ENCODE measurements around the gene ADGRL3.

The ADGRL3 gene

DNA sequence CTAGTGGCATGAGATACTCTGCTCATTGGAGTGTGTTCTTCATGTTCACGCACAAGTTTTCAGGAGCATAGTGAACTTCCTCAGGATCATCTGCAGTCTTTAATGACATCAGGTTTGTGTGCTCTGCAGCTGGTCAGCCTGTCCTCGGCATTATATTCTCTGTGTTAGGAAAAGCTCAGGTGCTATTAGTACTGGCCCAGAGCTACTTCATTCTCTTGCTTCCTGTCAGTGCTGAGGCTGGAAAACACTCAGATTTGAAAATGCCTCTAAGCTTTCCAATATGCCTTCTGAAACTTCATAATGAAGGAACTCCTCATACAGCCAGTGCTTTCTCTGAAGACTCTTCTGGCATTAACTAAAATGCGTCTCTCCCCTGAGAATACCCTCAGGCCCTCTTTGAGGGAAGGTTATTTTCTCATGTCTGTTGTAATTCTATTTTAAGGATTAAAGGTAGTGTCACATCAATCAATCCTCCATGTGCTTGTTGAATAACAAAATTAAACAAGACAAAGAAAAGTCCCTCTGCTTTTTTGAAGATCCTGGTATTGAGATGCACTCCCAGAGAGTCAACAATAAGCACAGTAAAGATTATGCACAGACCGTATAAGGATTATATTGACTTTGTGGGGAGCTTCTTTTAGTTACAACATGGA, 666.4 kb downstream of the ADGRL3 start:
- no peak for DNase-seq (ENCODE audit: low read depth in 2 of 2, low spot score in 1 of 2)

DNA sequence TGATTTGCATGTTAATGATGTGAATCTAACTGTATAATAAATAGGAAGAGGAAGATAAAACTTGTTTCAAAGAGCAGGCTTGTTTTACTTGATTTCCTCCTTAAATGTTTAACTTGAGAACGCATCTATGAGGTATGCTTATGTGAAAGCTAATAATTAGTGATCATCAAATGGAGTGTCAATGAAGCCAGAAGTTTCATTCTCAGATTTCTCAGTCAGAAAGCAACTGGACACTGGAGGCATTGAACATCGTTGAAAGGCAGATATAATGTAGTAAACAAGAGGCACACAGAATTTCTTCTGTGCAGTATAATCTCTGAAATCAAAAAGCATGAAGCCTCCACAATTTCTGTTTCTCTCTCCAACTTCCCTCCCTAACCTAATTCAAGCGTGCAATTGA, 672.9 kb downstream of the ADGRL3 start:
- no peak for DNase-seq (ENCODE audit: low read depth in 2 of 2, low spot score in 1 of 2)

DNA sequence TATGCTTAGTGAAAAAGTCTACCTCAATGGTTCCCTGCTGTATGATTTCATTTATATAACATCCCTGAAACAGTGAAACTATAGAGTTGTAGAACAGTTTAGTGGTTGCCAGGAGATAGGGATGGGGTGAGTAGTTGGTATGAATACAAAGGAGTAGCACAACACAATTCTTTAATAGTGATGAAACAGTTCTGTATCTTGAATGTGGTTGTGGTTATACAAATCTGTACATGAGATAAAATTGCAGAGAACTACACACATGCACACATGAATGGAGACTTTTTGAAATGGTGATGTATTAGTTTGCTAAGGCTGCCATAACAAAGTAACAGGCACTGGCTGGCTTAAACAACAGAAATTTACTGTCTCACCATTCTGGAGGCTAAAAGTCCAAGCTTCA, 677.1 kb downstream of the ADGRL3 start:
- DNase-seq (ENCODE audit: low read depth in 2 of 2, low spot score in 1 of 2): no peak

DNA sequence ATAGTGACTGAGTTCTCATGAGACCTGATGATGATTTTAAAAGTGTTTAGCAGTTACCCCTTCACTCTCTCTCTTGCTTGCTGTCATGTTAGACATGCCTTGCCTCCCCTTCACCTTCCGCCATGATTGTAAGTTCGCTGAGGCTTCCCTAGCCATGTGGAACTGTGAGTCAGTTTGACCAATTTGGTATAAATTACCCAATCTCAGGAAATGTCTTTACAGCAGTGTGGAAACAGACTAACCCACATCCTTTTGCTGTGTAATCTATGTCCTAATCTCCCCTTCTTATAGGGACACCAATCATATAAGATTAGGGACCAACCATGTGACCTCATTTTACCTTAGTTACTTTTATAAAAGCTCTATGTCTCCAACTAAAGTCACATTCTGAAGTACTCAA, 677.8 kb downstream of the ADGRL3 start:
- DNase-seq (ENCODE audit: low read depth in 2 of 2, low spot score in 1 of 2): no peak

DNA sequence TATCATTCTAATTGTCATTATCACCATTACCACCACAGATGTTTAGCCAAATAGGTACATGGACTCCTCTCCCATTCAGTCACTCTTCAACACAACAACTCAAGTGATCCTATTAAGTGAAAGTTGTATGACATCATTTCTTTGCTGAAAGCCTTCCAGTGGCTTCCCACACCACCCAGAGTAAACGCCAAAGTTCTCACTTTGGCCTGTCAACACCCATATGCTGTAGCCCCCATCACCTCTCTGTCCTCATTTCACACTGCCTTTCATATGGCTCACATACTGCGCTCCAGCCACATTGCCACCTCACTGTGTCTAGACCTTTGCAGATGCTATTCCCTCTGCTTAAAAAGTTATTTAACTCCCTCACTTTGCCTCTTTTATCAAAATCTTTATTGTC, 682.3 kb downstream of the ADGRL3 start:
- DNase-seq (ENCODE audit: low read depth in 2 of 2, low spot score in 1 of 2): no peak

DNA sequence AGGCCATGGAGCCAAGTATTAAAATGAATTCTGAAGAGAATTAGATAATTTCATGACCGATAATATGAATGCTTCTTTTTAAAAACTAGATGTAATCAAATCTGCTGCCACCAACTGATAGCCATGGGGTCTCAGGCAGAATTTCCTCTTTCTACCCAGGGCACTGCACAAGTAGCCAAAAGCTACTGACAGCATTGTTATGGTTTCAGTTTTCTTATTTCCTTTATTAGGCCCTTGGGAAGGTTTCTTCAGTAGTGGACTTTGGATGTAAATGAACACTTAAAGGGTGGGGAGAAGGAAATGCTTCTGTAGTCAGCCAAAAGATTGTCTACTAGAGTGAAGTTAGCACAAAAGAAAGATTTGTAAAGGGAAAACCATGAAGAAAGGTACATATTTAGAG, 686.0 kb downstream of the ADGRL3 start:
- no peak for DNase-seq (ENCODE audit: low read depth in 2 of 2, low spot score in 1 of 2)

DNA sequence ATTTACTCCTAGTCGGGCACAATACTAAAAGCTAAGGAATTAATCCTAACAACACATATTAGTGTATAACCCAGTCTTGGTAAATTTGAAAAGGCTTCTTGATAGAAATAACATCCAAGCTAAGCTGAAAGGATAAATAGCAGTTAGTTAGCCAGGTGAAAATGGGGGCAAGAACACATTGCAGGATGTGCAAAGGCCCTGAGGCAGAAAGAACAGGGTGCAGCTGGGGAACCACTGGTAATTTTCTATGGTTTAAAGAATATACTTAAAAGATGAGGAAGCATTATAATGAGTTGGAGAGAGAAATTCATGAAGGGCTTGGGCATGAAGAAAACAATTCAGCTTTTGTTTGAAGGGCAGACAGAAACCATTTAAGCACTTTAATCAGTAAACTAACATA, 689.0 kb downstream of the ADGRL3 start:
- no peak for DNase-seq (ENCODE audit: low read depth in 2 of 2, low spot score in 1 of 2)

DNA sequence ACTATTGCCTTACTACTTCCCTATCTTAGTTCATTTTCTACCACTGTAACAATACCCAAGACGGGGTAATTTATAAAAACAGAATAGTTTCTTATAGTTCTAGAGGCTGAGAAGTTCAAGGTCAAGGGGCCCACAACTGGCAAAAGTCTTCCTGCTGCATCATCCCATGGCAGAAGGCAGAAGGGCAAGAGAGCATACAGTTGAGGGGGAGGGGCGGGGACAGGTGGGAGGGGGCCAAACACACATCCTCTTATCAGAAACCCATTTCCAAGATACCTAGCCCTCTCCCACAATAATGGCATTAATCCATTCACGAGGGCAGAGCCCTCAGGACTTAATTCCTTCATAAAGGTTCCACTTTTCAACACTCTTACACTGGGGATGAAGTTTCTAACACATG, 690.2 kb downstream of the ADGRL3 start:
- no peak for DNase-seq (ENCODE audit: low read depth in 2 of 2, low spot score in 1 of 2)

DNA sequence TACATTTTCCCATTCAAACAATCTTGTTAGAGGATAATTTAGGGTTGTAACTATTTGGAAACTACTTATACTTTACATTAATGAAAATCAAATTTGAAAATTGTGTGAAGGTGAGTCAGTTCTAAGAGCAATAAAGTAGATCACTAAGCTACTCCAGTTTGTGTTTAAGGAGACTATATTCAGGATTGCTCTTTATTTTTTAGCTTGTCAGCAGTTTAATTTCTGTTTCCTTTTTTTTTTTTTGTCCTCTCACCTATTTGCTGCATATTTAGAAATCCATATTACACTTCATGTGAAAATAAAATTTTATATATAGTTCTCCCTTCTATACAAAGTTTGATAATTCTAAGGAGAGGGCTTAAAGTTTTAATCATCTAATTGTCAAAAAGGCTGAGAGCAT, 691.8 kb downstream of the ADGRL3 start:
- DNase-seq (ENCODE audit: low read depth in 2 of 2, low spot score in 1 of 2): no peak

DNA sequence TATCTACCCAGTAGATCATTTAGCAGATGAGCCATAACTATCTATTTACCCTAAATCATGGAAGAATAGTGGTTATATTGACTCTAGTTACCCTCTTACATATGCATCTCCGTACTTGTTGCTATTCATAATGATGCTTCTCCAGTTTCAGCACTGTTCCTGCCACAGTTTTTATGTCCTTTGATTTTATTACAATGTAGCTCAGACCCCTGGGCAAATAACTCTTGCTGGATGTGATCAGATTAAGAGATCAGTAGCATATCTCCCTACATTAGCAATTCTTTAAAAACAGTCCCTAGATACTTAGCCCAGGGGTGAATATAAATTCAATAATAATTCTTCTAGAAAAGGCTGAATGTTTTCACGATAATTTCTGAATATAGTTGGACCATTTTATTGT, 696.5 kb downstream of the ADGRL3 start:
- no peak for DNase-seq (ENCODE audit: low read depth in 2 of 2, low spot score in 1 of 2)

DNA sequence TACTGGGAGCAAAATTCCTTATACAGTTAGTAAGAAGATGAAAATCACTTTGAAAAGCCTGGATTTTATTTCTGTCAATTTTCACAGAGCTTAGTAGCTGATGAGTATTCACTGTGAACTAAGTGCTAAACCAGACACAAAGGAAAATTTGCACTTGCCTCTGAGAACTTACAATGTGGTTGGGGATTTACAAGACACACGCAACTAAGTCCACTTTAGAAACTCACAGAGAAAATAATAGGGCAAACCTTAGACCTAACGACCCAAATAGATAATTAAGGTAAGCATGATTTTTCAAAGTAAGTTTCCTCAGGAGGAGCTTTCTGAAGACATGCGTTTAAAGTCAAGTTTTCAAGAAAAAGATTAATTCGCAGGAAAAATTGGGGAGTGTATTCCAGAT, 708.9 kb downstream of the ADGRL3 start:
- no peak for DNase-seq (ENCODE audit: low read depth in 2 of 2, low spot score in 1 of 2)

DNA sequence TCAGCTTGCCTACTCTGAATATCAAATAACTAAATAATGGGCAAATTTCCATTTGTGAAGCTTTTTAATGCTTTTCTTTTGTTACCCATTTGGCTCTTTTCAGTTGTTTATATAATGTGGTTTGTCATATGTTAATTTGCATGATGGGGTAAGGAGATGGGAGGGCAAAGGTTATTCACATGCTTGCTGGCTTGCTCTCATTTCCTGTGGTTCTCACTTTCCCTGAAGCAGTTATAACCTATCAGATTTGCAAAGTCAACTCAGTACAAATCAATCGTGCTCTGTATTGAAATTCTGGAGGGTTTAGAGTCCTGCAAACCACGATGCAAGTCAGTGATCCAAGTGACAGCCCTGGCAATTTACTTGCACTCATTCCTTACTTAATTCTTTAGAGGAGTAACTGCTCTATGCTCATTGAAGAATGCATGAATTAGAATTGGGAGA, 711.2 kb downstream of the ADGRL3 start:
- no peak for DNase-seq (ENCODE audit: low read depth in 2 of 2, low spot score in 1 of 2)

DNA sequence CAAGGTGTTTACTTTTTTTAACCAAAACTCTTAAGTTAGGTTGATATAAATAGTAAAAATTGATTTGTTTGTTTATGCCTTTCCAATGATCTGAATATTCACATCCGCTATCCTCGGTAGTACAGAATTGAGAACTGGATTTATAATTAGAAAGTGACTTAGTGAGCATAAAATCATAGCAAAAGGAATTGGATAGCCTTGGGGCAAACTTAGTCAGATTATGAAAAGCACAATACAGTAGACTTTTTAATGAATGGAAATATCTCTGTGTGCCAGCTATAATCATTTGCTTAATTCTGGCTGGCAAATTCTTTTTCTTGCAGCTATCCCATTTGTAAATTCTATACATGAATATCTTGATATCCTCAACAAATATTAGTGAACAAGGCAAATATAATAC, 713.5 kb downstream of the ADGRL3 start:
- no peak for DNase-seq (ENCODE audit: low read depth in 2 of 2, low spot score in 1 of 2)

DNA sequence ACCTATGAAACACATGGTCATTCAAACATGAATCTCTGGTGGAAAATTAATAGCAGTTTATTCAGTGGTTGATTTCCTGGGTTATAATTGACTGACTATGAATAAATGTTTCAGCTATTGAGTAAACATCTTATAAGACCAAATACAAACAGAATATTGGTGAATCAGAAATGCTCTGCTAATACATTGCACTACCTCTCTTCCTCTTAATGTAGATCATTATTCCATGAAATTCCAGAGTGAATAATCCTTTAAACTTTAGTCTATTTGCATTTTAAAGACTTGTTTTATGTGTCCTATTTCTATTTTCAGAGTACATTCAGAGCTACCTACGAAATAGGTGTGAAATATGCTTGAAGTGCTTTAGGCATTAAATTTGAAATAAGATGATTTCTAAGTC, 715.4 kb downstream of the ADGRL3 start:
- DNase-seq (ENCODE audit: low read depth in 2 of 2, low spot score in 1 of 2): no peak

DNA sequence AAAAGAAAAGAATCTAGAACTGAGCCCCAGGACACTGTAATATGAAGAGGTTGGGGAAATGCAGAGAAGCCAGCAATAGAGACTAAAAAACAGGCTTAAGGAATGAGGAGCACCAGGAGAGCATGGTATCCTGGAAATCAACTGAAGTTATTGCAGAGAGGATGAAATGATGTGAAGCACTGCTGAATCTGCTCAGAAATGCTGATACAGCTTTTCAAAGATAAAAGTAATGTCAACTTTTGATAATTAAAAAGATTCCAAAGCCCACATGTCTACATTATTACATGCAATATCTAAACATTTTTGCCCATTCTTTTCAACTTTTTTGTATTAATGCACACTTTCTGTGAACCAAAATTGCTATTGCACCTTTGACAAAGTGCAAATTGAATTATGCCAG, 718.4 kb downstream of the ADGRL3 start:
- no peak for DNase-seq (ENCODE audit: low read depth in 2 of 2, low spot score in 1 of 2)

DNA sequence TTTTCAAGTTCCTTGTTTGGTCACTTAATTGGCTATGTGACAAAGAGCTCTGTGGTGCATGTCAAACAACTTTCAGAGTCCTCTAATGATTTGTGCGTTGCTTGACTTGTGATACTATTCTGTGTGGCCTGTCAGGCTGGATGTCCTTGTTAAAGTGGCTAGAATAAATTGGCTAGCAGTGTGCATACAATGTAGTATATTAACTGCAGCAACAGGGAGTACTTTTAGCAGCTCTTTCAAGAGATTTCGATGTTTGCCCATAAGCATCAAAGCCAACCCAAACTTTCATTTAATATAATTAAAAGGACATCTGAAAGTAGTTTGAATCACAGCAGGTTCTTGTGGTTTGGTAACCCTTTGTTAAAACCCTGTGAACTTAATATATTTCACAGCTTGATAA, 718.9 kb downstream of the ADGRL3 start:
- no peak for DNase-seq (ENCODE audit: low read depth in 2 of 2, low spot score in 1 of 2)

DNA sequence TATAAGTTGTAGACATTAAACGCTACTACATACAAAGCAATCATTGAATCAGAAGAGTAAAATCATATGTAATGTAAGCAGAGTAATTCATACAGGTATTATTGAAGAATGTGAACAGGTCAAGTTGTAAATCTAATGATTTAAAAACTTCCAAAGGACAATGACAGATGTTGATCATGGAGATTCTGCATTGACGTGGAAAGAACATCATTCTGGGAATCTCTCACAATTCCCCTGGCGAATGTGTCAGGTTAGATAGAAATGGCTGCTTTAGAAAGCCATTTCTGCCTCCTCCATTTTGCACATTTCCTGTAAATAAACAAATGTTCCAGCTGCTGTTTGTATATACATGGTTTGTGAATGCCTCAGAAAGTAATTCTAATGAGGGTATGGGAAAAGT, 719.4 kb downstream of the ADGRL3 start:
- DNase-seq (ENCODE audit: low read depth in 2 of 2, low spot score in 1 of 2): no peak

DNA sequence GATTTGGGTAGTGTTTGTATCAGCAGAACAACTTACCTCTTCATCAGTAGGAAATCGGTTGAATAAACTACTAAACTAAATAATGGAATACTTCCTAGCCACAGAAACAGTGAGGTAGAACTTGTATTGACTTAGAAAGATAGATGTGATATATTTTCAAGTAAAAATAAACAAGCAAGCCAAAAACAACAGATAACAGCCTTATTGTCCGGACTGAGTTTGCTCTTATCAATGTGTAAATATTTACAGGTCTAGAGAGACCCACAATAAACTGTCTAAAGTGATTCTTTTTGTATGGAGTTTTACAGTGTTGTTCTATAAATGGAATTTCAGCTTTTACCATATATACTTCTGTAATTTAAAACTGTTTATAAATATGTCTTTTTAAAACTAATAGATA, 721.8 kb downstream of the ADGRL3 start:
- DNase-seq (ENCODE audit: low read depth in 2 of 2, low spot score in 1 of 2): no peak

DNA sequence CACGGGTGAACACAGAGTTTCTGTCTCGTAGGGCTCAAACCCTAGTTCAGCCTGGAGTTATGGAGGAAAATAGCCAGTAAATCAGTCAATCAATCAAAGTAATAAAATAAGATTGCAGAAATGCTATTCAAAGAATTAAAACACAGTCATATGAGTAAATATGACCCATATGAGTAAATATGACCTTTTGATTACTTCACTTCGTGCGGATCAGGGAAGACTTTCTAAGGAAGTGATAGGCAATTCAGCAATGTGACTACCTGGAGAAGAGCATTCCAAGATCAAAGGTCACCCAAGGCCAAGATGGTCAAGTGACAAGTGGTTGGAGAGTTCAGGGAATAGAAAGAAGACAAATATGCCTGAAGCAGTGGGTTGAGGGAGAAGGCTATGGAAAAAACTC, 722.6 kb downstream of the ADGRL3 start:
- no peak for DNase-seq (ENCODE audit: low read depth in 2 of 2, low spot score in 1 of 2)

DNA sequence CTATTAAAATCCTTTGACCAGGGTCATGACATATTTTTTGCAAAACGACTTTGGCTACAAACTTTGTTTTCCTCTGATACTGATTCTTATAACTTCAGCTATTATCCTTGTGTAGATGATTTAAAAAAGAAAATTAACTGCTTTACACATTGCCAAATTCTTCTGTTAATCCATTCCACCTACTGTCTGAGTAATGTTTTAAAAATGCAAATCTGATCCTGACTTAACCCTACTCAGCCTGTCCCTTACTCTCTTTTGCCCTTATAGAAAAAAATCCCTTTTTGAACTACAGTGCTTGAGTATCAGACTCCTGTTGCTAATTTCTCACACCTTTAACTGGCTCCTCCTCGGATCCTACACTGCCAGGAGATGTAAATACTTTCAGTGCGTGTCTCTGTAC, 723.1 kb downstream of the ADGRL3 start:
- DNase-seq (ENCODE audit: low read depth in 2 of 2, low spot score in 1 of 2): no peak

DNA sequence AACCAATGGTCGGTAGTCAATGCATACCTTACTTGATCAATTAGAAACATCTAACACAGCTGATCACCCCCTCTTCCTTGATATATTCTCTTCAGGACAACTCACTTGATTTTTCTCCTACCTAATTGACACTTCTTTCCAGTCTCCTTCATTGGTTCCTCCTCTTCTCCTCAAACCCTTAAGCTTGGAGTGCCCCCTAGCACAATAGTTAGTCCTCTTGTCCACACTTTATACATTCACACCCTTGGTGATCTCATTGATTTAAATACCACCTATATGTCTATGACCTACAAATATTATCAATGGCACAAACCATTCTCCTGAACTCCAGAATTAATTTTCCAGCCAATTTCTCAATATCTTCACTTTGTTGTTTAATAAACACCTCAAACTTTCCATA, 724.0 kb downstream of the ADGRL3 start:
- DNase-seq (ENCODE audit: low read depth in 2 of 2, low spot score in 1 of 2): no peak

DNA sequence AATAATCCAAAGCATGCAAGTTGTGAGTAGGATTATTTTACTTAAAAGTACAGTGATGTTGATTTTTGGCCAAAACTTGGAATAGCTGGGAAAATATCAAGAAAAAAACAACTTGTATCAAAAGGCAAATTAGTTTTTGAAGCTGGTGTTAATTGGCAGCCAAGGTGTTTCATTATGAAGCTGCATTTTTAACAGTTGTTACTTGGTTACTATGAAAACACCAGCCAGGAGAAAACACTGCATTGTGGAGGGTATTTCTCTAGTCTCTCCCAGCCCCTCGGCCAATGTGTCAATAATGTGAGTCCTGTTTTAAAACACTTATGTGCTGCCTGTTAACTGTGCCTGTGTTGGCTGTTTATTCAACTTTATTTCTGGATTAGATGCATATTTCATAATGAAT, 733.4 kb downstream of the ADGRL3 start:
- DNase-seq (ENCODE audit: low read depth in 2 of 2, low spot score in 1 of 2): no peak

DNA sequence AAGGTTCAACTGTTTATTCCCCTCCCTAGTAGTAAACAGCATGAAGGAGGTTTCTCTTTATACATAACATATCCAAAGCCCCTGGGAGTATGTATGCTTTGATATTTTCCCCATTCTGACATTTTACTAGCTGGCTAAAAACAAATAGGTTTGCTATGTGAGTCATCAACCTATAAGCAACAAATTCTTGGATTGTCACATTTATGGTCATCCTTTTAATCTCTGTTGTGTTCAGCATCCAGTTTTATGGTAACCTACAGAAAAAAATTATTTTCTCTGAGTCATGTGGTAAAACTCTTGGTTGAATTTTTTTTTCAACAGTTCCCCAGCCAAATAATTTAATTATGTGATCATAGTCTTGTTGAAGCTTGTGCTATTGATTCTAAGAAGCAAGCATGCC, 734.1 kb downstream of the ADGRL3 start:
- no peak for DNase-seq (ENCODE audit: low read depth in 2 of 2, low spot score in 1 of 2)
